Stomach (tissue), 9 donors: Measurements from ENCODE around the gene LIAS. TPM values are rescaled to one million over a fixed set of nuclear protein-coding genes. Genes with fewer than 3 reads are reported as not detected.
"Not testable (repeated sequence)": the region's sequence is repeated elsewhere in the genome, so short reads cannot be mapped to it uniquely, and the experiment has no call there.

Experiments
- DNase-seq, 2 donors: peaks; one replicate each; pipeline versions ENCODE4 v3.0.0 to v3.0.0-alpha.2; 2013 to 2019
- H3K27ac ChIP-seq, 5 donors: fragments of 200-600 bp in 4 of 5; sonication (generic) in 4 of 5; one replicate each; pipeline ENCODE4 v1.5.1; 2013 to 2019; ENCODE audit warnings: mild to moderate bottlenecking in 1 of 5, moderate library complexity in 1 of 5
- H3K27me3 ChIP-seq, 3 donors: fragments of 200-600 bp; sonication (generic); one replicate each; pipeline ENCODE4 v1.5.1; 2017 to 2019; ENCODE audit warnings: mixed run types in 1 of 3
- H3K36me3 ChIP-seq, 4 donors: fragments of 200-600 bp; sonication (generic); 1 replicate in 3 of 4; 2 replicates in 1 of 4; pipeline ENCODE4 v1.5.1; 2016 to 2019
- H3K4me1 ChIP-seq, 4 donors: fragments of 200-600 bp; sonication (generic); one replicate each; pipeline ENCODE4 v1.5.1; 2016 to 2019
- H3K4me3 ChIP-seq, 4 donors: fragments of 200-600 bp; sonication (generic) in 3 of 4; one replicate each; pipeline ENCODE4 v1.5.1; 2016 to 2019; ENCODE audit warnings: mild to moderate bottlenecking in 1 of 4
- H3K9me3 ChIP-seq, 4 donors: fragments of 200-600 bp; sonication (generic); one replicate each; pipeline ENCODE4 v1.5.1; 2016 to 2019
- CTCF ChIP-seq, 7 experiments: fragments of 450-650 bp in 4 of 7; fragments of 200-600 bp in 3 of 7; sonication (generic) in 3 of 7; IDR thresholded peaks; one replicate each; pipeline ENCODE4 v1.5.1; 2016 to 2019; ENCODE audit warnings: antibody characterized with exemption in 7 of 7, control low read depth in 2 of 7, mild to moderate bottlenecking in 1 of 7
- EP300 ChIP-seq: sonication (generic); formaldehyde crosslinking; IDR thresholded peaks from one replicate; pipeline ENCODE4 v1.6.1; 2017; ENCODE audit warnings: antibody characterized with exemption
- POLR2A ChIP-seq, 4 donors: fragments of 450-650 bp; IDR thresholded peaks; one replicate each; pipeline ENCODE4 v1.6.1; 2016; ENCODE audit warnings: antibody characterized with exemption in 4 of 4, control low read depth in 2 of 4, mild to moderate bottlenecking in 1 of 4, moderate library complexity in 1 of 4
- POLR2AphosphoS5 ChIP-seq, 3 donors: sonication (generic); formaldehyde crosslinking; IDR thresholded peaks; one replicate each; pipeline ENCODE4 v1.6.1; 2016; ENCODE audit warnings: antibody characterized with exemption in 3 of 3
- WGBS, 5 donors: extraction: QIAGEN DNeasy Blood & Tissue Kit in 3 of 5; methylation state at CpG; one replicate each; pipeline versions ENCODE4 v1.1.5 to v1.1.7; 2013 to 2018; 5-methylcytosine and 5-hydroxymethylcytosine counted together
- intact Hi-C: fragments of 100-400 bp; cut with DNase I; formaldehyde crosslinking; loops from one replicate; pipeline ENCODE4 v1.15.1; 2023; ENCODE audit warnings: low total_unique reads
- polyA plus RNA-seq, 3 donors: library from polyadenylated mRNA; stranded (reverse); fragments of 200-250 nt; gene quantifications; one replicate each; pipeline ENCODE4 v1.2.3, GENCODE V29; 2013
- total RNA-seq, 5 donors: library from RNA; depleted of rRNA; stranded (reverse); fragments of >200 nt; gene quantifications; one replicate each; pipeline versions ENCODE4 v1.1.0 to v1.2.3, GENCODE V29; 2014 to 2016
- donor health status: healthy with polysubstance abuse.
- donor health status: Bipolar disorder and iron deficiency.
- donor health status: healthy.

Gene LIAS
- total and polyA plus RNA-seq, 8 donors = 10.4 to 36.2 (median 18.5) TPM

DNA sequence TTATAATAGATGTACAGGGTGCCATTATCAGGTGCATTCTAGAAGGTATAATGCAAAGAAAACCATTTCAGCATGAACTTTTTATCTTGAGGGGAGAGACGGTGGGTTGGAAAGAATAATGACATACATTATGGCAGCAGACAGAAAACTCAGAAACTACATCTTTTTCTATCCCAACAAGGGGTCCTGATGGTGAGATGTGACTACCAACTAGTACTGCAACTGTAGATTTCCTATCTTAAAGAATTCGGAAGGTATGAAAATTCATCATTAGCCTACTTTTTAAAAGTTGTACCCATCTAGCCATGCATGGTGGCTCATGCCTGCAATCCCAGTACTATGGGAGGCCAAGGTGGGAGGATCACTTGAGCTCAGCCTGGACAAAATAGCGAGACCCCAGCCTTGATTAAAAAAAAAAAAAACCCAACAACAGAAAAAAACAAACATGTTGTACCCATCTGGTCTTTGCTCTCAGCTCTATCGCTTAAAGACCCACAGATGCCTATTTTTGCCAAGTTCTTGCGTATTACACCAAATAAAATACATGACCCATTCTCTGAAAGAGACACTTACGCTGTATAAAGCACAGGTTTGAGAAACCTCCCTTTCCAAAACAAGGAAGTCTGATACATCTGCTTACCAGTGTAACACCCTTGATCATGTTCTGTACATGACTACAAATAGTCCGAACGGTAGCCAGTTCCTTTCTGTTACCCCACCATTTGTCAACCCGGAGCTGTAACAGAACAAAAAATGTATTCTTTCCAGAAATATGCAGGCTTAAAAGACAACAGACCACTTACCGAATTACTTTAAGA is 1.7 kb upstream of the LIAS start:
- 56 to 64% (median 59%) methylated on average over 10 of the region's 10 CpGs for WGBS, 5 donors
- peaks cover 50 to 68% (median 60%) of the 10 kb centered on the region in 4 donors for H3K36me3 ChIP-seq
- H3K4me3 ChIP-seq = peak overlapping the region; percentile 74 to 81 (median 77)
- no peaks in the 10 kb centered on the region for H3K27me3 ChIP-seq
- H3K27ac ChIP-seq = peak overlapping the region in 4 of 5 donors; percentile 94 to 98 (median 96)
- DNase-seq = no peak
- no peaks in the 10 kb centered on the region for H3K9me3 ChIP-seq
- TF ChIP-seq CTCF (IDR thresholded peaks at IDR 0.05) (no peak), POLR2AphosphoS5 (IDR thresholded peaks at IDR 0.05) (no peak), POLR2A (IDR thresholded peaks at IDR 0.05) (no peak), EP300 (no peak)
- peaks cover 14 to 71% (median 50%) of the 10 kb centered on the region in 4 donors for H3K4me1 ChIP-seq
- intact Hi-C loops = no loop called here

DNA sequence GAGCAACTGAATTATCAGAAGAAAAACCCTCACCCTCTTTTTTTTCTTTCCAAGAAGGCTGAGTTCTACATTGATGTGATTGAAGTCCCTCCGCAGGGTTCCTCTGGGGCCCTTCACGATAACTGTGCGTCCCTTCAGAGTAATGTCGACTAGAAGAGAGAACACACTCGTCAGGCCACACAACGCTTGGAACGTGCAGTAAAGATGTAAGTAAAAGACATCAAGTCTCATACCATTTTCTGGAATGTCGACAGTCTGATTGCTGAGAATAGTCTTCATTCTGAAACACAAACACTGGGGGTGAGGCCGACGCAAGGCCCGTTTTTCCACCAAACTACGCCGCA is 723 bp upstream of the LIAS start:
- Histone ChIP-seq H3K27ac (peak overlapping the region; percentile 94 to 98 (median 96)), H3K4me3 (peak overlapping the region; percentile 74 to 81 (median 77)), H3K4me1 (peaks cover 14 to 64% (median 50%) of the 10 kb centered on the region in 4 donors), H3K36me3 (peaks cover 40 to 64% (median 58%) of the 10 kb centered on the region in 4 donors)
- DNase-seq, H3K27me3 ChIP-seq, H3K9me3 ChIP-seq, intact Hi-C loops: not testable (repeated sequence)
- 0 to 1% (median 1%) methylated on average over 13 of the region's 13 CpGs for WGBS, 5 donors

DNA sequence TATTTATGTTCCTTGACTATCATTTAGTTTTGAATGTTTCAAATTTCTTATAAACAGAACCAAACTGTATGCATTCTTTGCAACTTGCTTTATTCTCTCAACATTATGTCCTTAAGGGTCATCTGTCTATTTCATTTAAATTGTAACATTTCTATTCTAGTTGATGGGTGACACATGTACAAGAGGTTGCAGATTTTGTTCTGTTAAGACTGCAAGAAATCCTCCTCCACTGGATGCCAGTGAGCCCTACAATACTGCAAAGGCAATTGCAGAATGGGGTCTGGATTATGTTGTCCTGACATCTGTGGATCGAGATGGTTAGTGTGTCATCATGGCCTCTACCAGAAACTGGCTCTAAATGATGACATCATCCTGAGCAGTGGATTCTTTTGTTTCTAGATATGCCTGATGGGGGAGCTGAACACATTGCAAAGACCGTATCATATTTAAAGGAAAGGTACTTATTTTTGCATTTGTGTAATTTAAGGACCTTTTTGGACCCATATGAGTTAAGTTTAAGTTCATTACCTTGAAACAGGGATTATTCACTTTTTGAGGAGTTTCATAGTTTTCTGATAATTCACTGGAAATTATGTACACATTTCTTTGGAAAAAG is 6.1 kb downstream of the LIAS start:
- no peak overlapping the region for H3K4me3 ChIP-seq
- DNase-seq = peak in 1 of 2 donors; percentile 78
- no peaks in the 10 kb centered on the region for H3K27me3 ChIP-seq
- H3K27ac ChIP-seq = peak overlapping the region in 1 of 5 donors; percentile 3
- no peaks in the 10 kb centered on the region for H3K9me3 ChIP-seq
- WGBS, 5 donors = 38 to 68% (median 46%) methylated on average over 2 of the region's 2 CpGs
- peaks cover 4 to 55% (median 42%) of the 10 kb centered on the region in 4 donors for H3K36me3 ChIP-seq
- TF ChIP-seq POLR2AphosphoS5 (IDR thresholded peaks at IDR 0.05) = peak in 1 of 3 donors; percentile 65
- no peak for TF ChIP-seq CTCF (IDR thresholded peaks at IDR 0.05)
- H3K4me1 ChIP-seq = peaks cover 0 to 25% (median 12%) of the 10 kb centered on the region in 4 donors
- intact Hi-C loops = loop anchor here (5.0 kb wide), 1 partner anchor 512 kb away; the partner anchor contains the start of gene PDS5A

GRCh38 chr4:39466747-39467146 is 7.9 kb downstream of the LIAS start:
- TF ChIP-seq CTCF (IDR thresholded peaks at IDR 0.05) = no peak
- TF ChIP-seq POLR2A (IDR thresholded peaks at IDR 0.05) = no peak
- TF ChIP-seq POLR2AphosphoS5 (IDR thresholded peaks at IDR 0.05) = no peak
- no peak for TF ChIP-seq EP300
- intact Hi-C loops = loop anchor here (5.0 kb wide), 1 partner anchor 511 kb away; the partner anchor contains the start of gene PDS5A

More at GRCh38 chr4:39466747-39467146, 7.9 kb downstream of the LIAS start:
- no peaks in the 10 kb centered on the region for H3K27me3 ChIP-seq
- peaks cover 0 to 21% (median 9%) of the 10 kb centered on the region in 4 donors for H3K4me1 ChIP-seq
- H3K27ac ChIP-seq = peak overlapping the region in 4 of 5 donors; percentile 36 to 49 (median 43)
- peaks cover 4 to 62% (median 47%) of the 10 kb centered on the region in 4 donors for H3K36me3 ChIP-seq
- H3K4me3 ChIP-seq = no peak overlapping the region
- WGBS, 5 donors = 19 to 29% (median 28%) methylated on average over 4 of the region's 4 CpGs
- H3K9me3 ChIP-seq = no peaks in the 10 kb centered on the region
- peak in 1 of 2 donors; percentile 46 for DNase-seq
